RWPE1 (cell line): ENCODE measurements around the gene LRCH1.

Source experiments
- CTCF ChIA-PET: fragments of 350-600 bp; sonication (Branson Sonifier 250); formaldehyde crosslinking; extraction: SDS; loops from one replicate; lab custom pipeline; 2021; lab: Yijun Ruan, JAX
- POLR2A ChIA-PET: fragments of 400-600 bp; formaldehyde crosslinking; extraction: SDS; loops from one replicate; lab custom pipeline; 2020; ENCODE audit warnings: antibody characterized with exemption; ENCODE audit not compliant: low non-redundant PET; lab: Yijun Ruan, JAX
- DNase-seq: peaks from one replicate; pipeline ENCODE4 v3.0.0; 2012; ENCODE audit warnings: low spot score
- H3K27ac ChIP-seq: fragments of 450-650 bp; 2 replicates; pipeline ENCODE4 v1.5.1; 2017
- TF ChIP-seq, protein P1 (sequence below): fragments of 450-650 bp; conservative IDR thresholded peaks from 2 replicates; pipeline ENCODE4 v1.5.1; 2017; ENCODE audit warnings: low read depth, mild to moderate bottlenecking

Gene LRCH1

DNA sequence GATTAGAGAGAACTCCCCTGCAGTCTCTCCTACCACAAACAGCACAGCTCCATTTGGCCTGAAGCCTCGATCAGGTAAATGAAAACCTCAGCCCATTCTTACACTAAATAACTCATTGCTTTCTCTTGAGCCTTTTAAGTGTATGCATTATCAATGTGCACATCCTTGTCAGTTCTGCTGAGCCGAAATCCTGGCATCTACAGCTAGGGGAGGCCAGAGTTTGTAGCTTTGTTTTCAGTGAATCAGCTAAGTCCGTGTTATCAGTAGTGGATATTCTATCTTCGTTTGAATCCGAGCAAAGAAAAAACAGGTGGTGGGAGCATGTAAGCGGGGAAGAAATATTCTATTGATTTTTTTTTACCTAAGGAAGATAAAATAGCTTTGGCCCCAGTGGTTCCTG lies 159.6 kb downstream of the LRCH1 start:
- TF ChIP-seq, protein P1, sequence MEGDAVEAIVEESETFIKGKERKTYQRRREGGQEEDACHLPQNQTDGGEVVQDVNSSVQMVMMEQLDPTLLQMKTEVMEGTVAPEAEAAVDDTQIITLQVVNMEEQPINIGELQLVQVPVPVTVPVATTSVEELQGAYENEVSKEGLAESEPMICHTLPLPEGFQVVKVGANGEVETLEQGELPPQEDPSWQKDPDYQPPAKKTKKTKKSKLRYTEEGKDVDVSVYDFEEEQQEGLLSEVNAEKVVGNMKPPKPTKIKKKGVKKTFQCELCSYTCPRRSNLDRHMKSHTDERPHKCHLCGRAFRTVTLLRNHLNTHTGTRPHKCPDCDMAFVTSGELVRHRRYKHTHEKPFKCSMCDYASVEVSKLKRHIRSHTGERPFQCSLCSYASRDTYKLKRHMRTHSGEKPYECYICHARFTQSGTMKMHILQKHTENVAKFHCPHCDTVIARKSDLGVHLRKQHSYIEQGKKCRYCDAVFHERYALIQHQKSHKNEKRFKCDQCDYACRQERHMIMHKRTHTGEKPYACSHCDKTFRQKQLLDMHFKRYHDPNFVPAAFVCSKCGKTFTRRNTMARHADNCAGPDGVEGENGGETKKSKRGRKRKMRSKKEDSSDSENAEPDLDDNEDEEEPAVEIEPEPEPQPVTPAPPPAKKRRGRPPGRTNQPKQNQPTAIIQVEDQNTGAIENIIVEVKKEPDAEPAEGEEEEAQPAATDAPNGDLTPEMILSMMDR, result no peak
- no peak overlapping the region for H3K27ac ChIP-seq
- POLR2A ChIA-PET, result no interaction called here

DNA sequence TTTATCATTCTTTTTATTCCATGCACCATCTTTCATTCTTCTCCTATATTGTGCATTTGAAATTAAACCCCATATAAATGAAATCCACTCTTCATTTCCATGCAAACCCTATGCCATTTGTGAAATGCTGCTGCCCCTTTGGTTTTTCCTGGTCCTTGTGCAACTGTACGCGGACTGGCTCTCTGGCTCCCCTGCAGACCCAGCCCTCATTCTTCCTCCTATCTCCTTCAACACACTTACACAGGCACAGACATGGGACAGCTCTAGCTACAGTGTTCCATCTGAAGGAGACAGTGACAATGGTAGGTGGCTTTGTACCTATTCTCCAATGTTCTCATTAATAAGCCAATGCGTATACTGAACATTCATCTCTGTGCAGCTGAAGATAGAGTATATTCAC lies 162.4 kb downstream of the LRCH1 start:
- TF ChIP-seq, protein P1, result no peak
- H3K27ac ChIP-seq, result no peak overlapping the region
- ChIA-PET POLR2A (no interaction called here), CTCF (no interaction called here)
- no peak for DNase-seq

More for the DNA sequence above, 159.6 kb downstream of the LRCH1 start:
- DNase-seq, result no peak
- CTCF ChIA-PET, result interaction anchor here (0.7 to 1.3 kb wide), 2 partner anchors 102 to 161 kb away, joined by 3 read pairs; no protein-coding TSS in a partner anchor

DNA sequence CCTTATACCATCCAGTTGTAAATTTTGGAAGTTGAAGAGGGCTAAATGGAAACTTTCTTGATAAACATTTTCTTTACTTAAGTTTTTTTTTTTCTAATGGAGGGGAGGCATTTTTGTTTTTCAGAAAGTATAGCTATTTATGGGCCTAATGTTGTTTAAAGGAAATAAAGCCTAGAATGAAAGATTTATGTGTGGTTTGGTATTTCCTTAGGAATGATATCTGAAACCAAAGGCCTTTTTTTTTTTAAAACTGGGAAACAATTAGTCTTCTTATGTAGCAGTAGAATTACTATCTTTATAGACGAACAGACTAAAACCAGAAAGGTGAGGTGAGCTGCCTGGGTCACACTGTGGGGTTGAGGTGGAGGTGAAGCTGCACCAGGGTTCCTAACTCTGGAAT lies 163.9 kb downstream of the LRCH1 start:
- TF ChIP-seq, protein P1, result no peak
- no peak for DNase-seq
- CTCF ChIA-PET, result no interaction called here
- H3K27ac ChIP-seq, result no peak overlapping the region
- POLR2A ChIA-PET, result no interaction called here

DNA sequence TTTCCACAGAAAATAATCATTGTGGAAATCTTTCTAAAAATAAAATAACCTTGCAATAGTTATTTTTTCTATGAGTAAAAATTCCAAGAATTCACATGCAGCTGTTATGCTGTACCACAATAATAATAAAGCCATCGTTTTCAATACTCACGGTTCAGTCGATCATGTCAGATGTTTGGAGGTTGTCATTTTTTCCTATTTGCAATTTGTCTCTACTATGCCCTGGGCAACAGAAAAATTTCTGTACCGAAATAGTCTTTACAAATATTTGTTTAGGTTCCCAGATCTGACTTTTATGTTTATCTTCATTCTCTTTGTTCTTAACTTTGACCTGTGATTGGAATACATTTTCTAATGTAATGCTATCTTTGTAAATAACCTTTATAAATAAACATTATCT lies 164.3 kb downstream of the LRCH1 start:
- DNase-seq, result no peak
- TF ChIP-seq, protein P1, result no peak
- ChIA-PET POLR2A (no interaction called here), CTCF (no interaction called here)
- no peak overlapping the region for H3K27ac ChIP-seq

DNA sequence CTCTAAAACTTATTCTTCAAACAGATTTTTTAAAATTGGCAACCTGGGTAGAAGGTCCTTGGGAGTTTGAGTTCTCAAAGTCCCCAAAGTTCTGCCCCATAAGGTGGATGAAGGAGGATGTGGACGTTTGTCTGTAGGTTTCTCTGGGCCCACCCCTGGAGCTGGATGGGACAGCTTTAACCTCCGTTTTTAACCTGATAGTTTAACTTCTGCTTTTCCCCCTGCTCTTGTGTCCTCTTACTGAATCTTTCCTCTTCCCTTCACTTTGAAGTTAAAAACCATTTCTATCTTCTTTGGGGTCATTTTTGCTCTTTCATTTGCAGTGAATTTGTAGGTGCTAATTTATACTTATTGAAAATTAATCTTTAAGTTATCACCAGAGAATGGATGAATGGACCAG lies 164.9 kb downstream of the LRCH1 start:
- ChIA-PET POLR2A (no interaction called here), CTCF (no interaction called here)
- H3K27ac ChIP-seq, result no peak overlapping the region
- no peak for DNase-seq
- TF ChIP-seq, protein P1, result no peak

DNA sequence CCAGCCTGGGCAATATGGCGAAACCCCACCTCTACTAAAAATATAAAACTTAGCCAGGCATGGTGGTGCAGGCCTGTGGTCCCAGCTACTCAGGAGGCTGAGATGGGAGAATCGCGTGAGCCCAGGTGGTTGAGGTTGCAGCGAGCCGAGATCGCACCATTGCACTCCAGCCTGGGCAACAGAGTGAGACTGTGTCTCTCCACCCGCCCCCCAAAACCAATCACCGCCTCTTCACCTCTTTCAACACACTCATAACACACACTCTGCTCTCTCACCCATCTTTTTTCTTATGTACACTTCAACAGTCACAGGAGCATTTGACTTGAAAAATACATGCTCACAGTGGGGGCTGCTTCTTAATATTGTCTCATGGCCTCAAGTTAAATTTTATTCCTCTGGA lies 167.2 kb downstream of the LRCH1 start:
- TF ChIP-seq, protein P1, result no peak
- POLR2A ChIA-PET, result no interaction called here
- no peak overlapping the region for H3K27ac ChIP-seq
- no peak for DNase-seq
- CTCF ChIA-PET, result interaction anchor here (0.6 to 3.9 kb wide), 3 partner anchors 134 to 179 kb away, joined by 3 to 30 read pairs (median 6); no protein-coding TSS in a partner anchor
